Measurements from ENCODE around the gene SQOR.

SQOR gene

GRCh38 chr15:45616901-45617323, 17.9 kb upstream of the SQOR start:
- H3K36me3 ChIP-seq (ENCODE audit: control insufficient read depth in 1 of 2, insufficient read depth in 2 of 2, low read depth in 1 of 2, low read length in 2 of 2): no peaks in the 10 kb centered on the region
- H3K4me3 ChIP-seq (ENCODE audit: insufficient read depth in 1 of 2, low read depth in 1 of 2, low read length in 2 of 2): no peak overlapping the region
- H3K18ac ChIP-seq (ENCODE audit: low read depth in 1 of 2, low read length in 2 of 2): no peak overlapping the region
- peak overlapping the region; percentile 55 for H4K8ac ChIP-seq (ENCODE audit: low read length)
- no peak for DNase-seq
- H3K27me3 ChIP-seq (ENCODE audit: control insufficient read depth in 1 of 2, insufficient read depth in 1 of 2, low read length in 2 of 2): no peaks in the 10 kb centered on the region
- H3K14ac ChIP-seq (ENCODE audit: low read length in 2 of 2): no peak overlapping the region
- H3K4me1 ChIP-seq (ENCODE audit: control insufficient read depth, insufficient read depth, low read depth, low read length): peaks cover 3% of the 10 kb centered on the region
- H3K9me3 ChIP-seq (ENCODE audit: control insufficient read depth, low read length): no peaks in the 10 kb centered on the region
- H2AK5ac ChIP-seq (ENCODE audit: low read length, severe bottlenecking): no peak overlapping the region
- H3K79me1 ChIP-seq (replicated peaks; ENCODE audit: low read length, poor library complexity, severe bottlenecking): peaks cover 2% of the 10 kb centered on the region
- no peak overlapping the region for H3K27ac ChIP-seq (ENCODE audit: low read length, poor library complexity, severe bottlenecking)
- H3K9ac ChIP-seq (ENCODE audit: low read length): no peak overlapping the region
- H2BK5ac ChIP-seq (ENCODE audit: low read depth, low read length, poor library complexity, severe bottlenecking): no peak overlapping the region
- no peak overlapping the region for H3K23ac ChIP-seq (ENCODE audit: low read length in 2 of 2)
- H3K4me2 ChIP-seq (ENCODE audit: low read length, poor library complexity, severe bottlenecking): no peak overlapping the region
- H4K91ac ChIP-seq (ENCODE audit: low read length): no peak overlapping the region
- H2BK120ac ChIP-seq (ENCODE audit: low read depth, low read length): no peak overlapping the region
- H2BK12ac ChIP-seq (ENCODE audit: low read length in 2 of 2): no peak overlapping the region
- H2BK15ac ChIP-seq (ENCODE audit: low read depth, poor library complexity, severe bottlenecking): no peak overlapping the region
- WGBS: 44% methylated on average over 3 of the region's 3 CpGs
- no peak overlapping the region for H2AFZ ChIP-seq (ENCODE audit: low read depth, low read length)
- no peak overlapping the region for H3K4ac ChIP-seq (ENCODE audit: low read depth in 1 of 2, low read length in 2 of 2)

GRCh38 chr15:45618813-45619212, 16.0 kb upstream of the SQOR start:
- Histone ChIP-seq H2BK5ac (ENCODE audit: low read depth, low read length, poor library complexity, severe bottlenecking) (no peak overlapping the region), H4K8ac (ENCODE audit: low read length) (no peak overlapping the region), H3K9ac (ENCODE audit: low read length) (no peak overlapping the region), H3K18ac (ENCODE audit: low read depth in 1 of 2, low read length in 2 of 2) (no peak overlapping the region), H3K4me1 (ENCODE audit: control insufficient read depth, insufficient read depth, low read depth, low read length) (peaks cover 3% of the 10 kb centered on the region), H3K27me3 (ENCODE audit: control insufficient read depth in 1 of 2, insufficient read depth in 1 of 2, low read length in 2 of 2) (no peaks in the 10 kb centered on the region), H3K27ac (ENCODE audit: low read length, poor library complexity, severe bottlenecking) (no peak overlapping the region), H3K4ac (ENCODE audit: low read depth in 1 of 2, low read length in 2 of 2) (no peak overlapping the region), H3K23ac (ENCODE audit: low read length in 2 of 2) (no peak overlapping the region), H3K36me3 (ENCODE audit: control insufficient read depth in 1 of 2, insufficient read depth in 2 of 2, low read depth in 1 of 2, low read length in 2 of 2) (no peaks in the 10 kb centered on the region), H2BK120ac (ENCODE audit: low read depth, low read length) (no peak overlapping the region), H2BK12ac (ENCODE audit: low read length in 2 of 2) (no peak overlapping the region), H2AK5ac (ENCODE audit: low read length, severe bottlenecking) (no peak overlapping the region), H2BK15ac (ENCODE audit: low read depth, poor library complexity, severe bottlenecking) (no peak overlapping the region), H3K79me1 (replicated peaks; ENCODE audit: low read length, poor library complexity, severe bottlenecking) (no peaks in the 10 kb centered on the region), H2AFZ (ENCODE audit: low read depth, low read length) (no peak overlapping the region), H4K91ac (ENCODE audit: low read length) (peak overlapping the region; percentile 12), H3K4me3 (ENCODE audit: insufficient read depth in 1 of 2, low read depth in 1 of 2, low read length in 2 of 2) (no peak overlapping the region), H3K14ac (ENCODE audit: low read length in 2 of 2) (no peak overlapping the region), H3K9me3 (ENCODE audit: control insufficient read depth, low read length) (peaks cover 4% of the 10 kb centered on the region), H3K4me2 (ENCODE audit: low read length, poor library complexity, severe bottlenecking) (no peak overlapping the region)
- WGBS: 83% methylated on average over 5 of the region's 5 CpGs
- no peak for DNase-seq

- peaks cover 31% of the 10 kb centered on the region for H3K9me3 ChIP-seq (ENCODE audit: control insufficient read depth, low read length)
- peak overlapping the region; percentile 19 for H2BK15ac ChIP-seq (ENCODE audit: low read depth, poor library complexity, severe bottlenecking)
- H2BK5ac ChIP-seq (ENCODE audit: low read depth, low read length, poor library complexity, severe bottlenecking): no peak overlapping the region
- no peak overlapping the region for H2AK5ac ChIP-seq (ENCODE audit: low read length, severe bottlenecking)
- no peaks in the 10 kb centered on the region for H3K79me1 ChIP-seq (replicated peaks; ENCODE audit: low read length, poor library complexity, severe bottlenecking)
- H2BK12ac ChIP-seq (ENCODE audit: low read length in 2 of 2): no peak overlapping the region
- peaks cover 2% of the 10 kb centered on the region for H3K4me1 ChIP-seq (ENCODE audit: control insufficient read depth, insufficient read depth, low read depth, low read length)
- no peak overlapping the region for H4K8ac ChIP-seq (ENCODE audit: low read length)
- H3K27me3 ChIP-seq (ENCODE audit: control insufficient read depth in 1 of 2, insufficient read depth in 1 of 2, low read length in 2 of 2): no peaks in the 10 kb centered on the region
- no peaks in the 10 kb centered on the region for H3K36me3 ChIP-seq (ENCODE audit: control insufficient read depth in 1 of 2, insufficient read depth in 2 of 2, low read depth in 1 of 2, low read length in 2 of 2)
- no peak overlapping the region for H3K9ac ChIP-seq (ENCODE audit: low read length)
- no peak overlapping the region for H3K14ac ChIP-seq (ENCODE audit: low read length in 2 of 2)
- H4K91ac ChIP-seq (ENCODE audit: low read length): no peak overlapping the region
- H3K4ac ChIP-seq (ENCODE audit: low read depth in 1 of 2, low read length in 2 of 2): no peak overlapping the region
- no peak overlapping the region for H3K27ac ChIP-seq (ENCODE audit: low read length, poor library complexity, severe bottlenecking)
- no peak overlapping the region for H2BK120ac ChIP-seq (ENCODE audit: low read depth, low read length)
- H3K23ac ChIP-seq (ENCODE audit: low read length in 2 of 2): no peak overlapping the region
- DNase-seq: no peak
- H3K4me3 ChIP-seq (ENCODE audit: insufficient read depth in 1 of 2, low read depth in 1 of 2, low read length in 2 of 2): no peak overlapping the region
- no peak overlapping the region for H2AFZ ChIP-seq (ENCODE audit: low read depth, low read length)
- no peak overlapping the region for H3K4me2 ChIP-seq (ENCODE audit: low read length, poor library complexity, severe bottlenecking)
- 96% methylated on average over 7 of the region's 7 CpGs for WGBS
- no peak overlapping the region for H3K18ac ChIP-seq (ENCODE audit: low read depth in 1 of 2, low read length in 2 of 2)
Observed at GRCh38 chr15:45628136-45628535, 6.7 kb upstream of the SQOR start.

- peak overlapping the region; percentile 81 for H3K9ac ChIP-seq (ENCODE audit: low read length)
- H4K8ac ChIP-seq (ENCODE audit: low read length): peak overlapping the region; percentile 79
- no peak overlapping the region for H2BK120ac ChIP-seq (ENCODE audit: low read depth, low read length)
- H3K4ac ChIP-seq (ENCODE audit: low read depth in 1 of 2, low read length in 2 of 2): no peak overlapping the region
- H3K36me3 ChIP-seq (ENCODE audit: control insufficient read depth in 1 of 2, insufficient read depth in 2 of 2, low read depth in 1 of 2, low read length in 2 of 2): no peaks in the 10 kb centered on the region
- peak overlapping the region; percentile 59 for H3K4me2 ChIP-seq (ENCODE audit: low read length, poor library complexity, severe bottlenecking)
- peak overlapping the region in 1 of 2 experiments; percentile 73 for H3K4me3 ChIP-seq (ENCODE audit: insufficient read depth in 1 of 2, low read depth in 1 of 2, low read length in 2 of 2)
- no peak overlapping the region for H3K23ac ChIP-seq (ENCODE audit: low read length in 2 of 2)
- peak overlapping the region; percentile 90 for H3K27ac ChIP-seq (ENCODE audit: low read length, poor library complexity, severe bottlenecking)
- peak overlapping the region; percentile 54 for H2AFZ ChIP-seq (ENCODE audit: low read depth, low read length)
- no peak overlapping the region for H2BK15ac ChIP-seq (ENCODE audit: low read depth, poor library complexity, severe bottlenecking)
- H3K18ac ChIP-seq (ENCODE audit: low read depth in 1 of 2, low read length in 2 of 2): no peak overlapping the region
- no peaks in the 10 kb centered on the region for H3K27me3 ChIP-seq (ENCODE audit: control insufficient read depth in 1 of 2, insufficient read depth in 1 of 2, low read length in 2 of 2)
- peaks cover 20% of the 10 kb centered on the region for H3K9me3 ChIP-seq (ENCODE audit: control insufficient read depth, low read length)
- 79% methylated on average over 7 of the region's 7 CpGs for WGBS
- H4K91ac ChIP-seq (ENCODE audit: low read length): no peak overlapping the region
- H2BK12ac ChIP-seq (ENCODE audit: low read length in 2 of 2): no peak overlapping the region
- no peak overlapping the region for H3K14ac ChIP-seq (ENCODE audit: low read length in 2 of 2)
- H2AK5ac ChIP-seq (ENCODE audit: low read length, severe bottlenecking): peak overlapping the region; percentile 19
- H3K79me1 ChIP-seq (replicated peaks; ENCODE audit: low read length, poor library complexity, severe bottlenecking): peaks cover 3% of the 10 kb centered on the region
- peak; percentile 68 for DNase-seq
- H2BK5ac ChIP-seq (ENCODE audit: low read depth, low read length, poor library complexity, severe bottlenecking): no peak overlapping the region
- H3K4me1 ChIP-seq (ENCODE audit: control insufficient read depth, insufficient read depth, low read depth, low read length): peaks cover 11% of the 10 kb centered on the region
Observed at GRCh38 chr15:45630917-45631691, 3.7 kb upstream of the SQOR start.
